Kidney (tissue), 14 donors: ENCODE results near the gene ATP5PB. TPM values are rescaled to one million over a fixed set of nuclear protein-coding genes. Genes with fewer than 3 reads are reported as not detected.

ENCODE experiments used
- DNase-seq, 5 donors: peaks; one replicate each; pipeline ENCODE4 v3.0.0-alpha.2; 2013 to 2020
- FAIRE-seq: peaks from 2 replicates; lab custom pipeline; 2012; peaks lifted over from hg19 to GRCh38; lab: Jason Lieb, UNC
- H3K27ac ChIP-seq, 2 donors: one replicate each; pipeline ENCODE4 v1.7.0; 2013; ENCODE audit warnings: low read depth in 2 of 2, low read length in 2 of 2, inconsistent platforms in 1 of 2
- H3K27me3 ChIP-seq: one replicate; pipeline ENCODE4 v1.7.1; 2013; ENCODE audit warnings: low read length, inconsistent platforms; ENCODE audit not compliant: control insufficient read depth, insufficient read depth
- H3K36me3 ChIP-seq, 3 donors: one replicate each; pipeline versions ENCODE4 v1.7.0 to v1.7.1; 2013; ENCODE audit warnings: low read length in 3 of 3, control low read depth in 1 of 3, inconsistent platforms in 1 of 3; ENCODE audit not compliant: insufficient read depth in 3 of 3, control insufficient read depth in 2 of 3
- H3K4me1 ChIP-seq, 3 donors: one replicate each; pipeline versions ENCODE4 v1.7.0 to v1.7.1; 2013; ENCODE audit warnings: low read length in 3 of 3, inconsistent platforms in 1 of 3, low read depth in 1 of 3; ENCODE audit not compliant: control insufficient read depth in 2 of 3, insufficient read depth in 2 of 3
- H3K4me3 ChIP-seq, 3 donors: one replicate each; pipeline versions ENCODE4 v1.7.0 to v1.8.1; 2013; ENCODE audit warnings: low read length in 3 of 3, control low read depth in 1 of 3, inconsistent platforms in 1 of 3
- H3K9ac ChIP-seq, 3 donors: one replicate each; pipeline versions ENCODE4 v1.7.0 to v1.7.1; 2013; ENCODE audit warnings: low read length in 3 of 3, control low read depth in 1 of 3, inconsistent platforms in 1 of 3
- H3K9me3 ChIP-seq, 3 donors: one replicate each; pipeline versions ENCODE4 v1.7.0 to v1.7.1; 2013; ENCODE audit warnings: low read length in 3 of 3, control low read depth in 1 of 3, inconsistent platforms in 1 of 3; ENCODE audit not compliant: control insufficient read depth in 2 of 3, insufficient read depth in 1 of 3
- intact Hi-C: fragments of 100-400 bp; cut with DNase I; formaldehyde crosslinking; loops from one replicate; pipeline ENCODE4 v1.11.1; 2022
- polyA plus RNA-seq: library from polyadenylated mRNA; stranded (reverse); fragments of 350-450 nt; fragmentation: Illumina TruSeq; extraction: RNeasy Lipid Tissue Mini Kit (QIAGEN cat#74804); gene quantifications from one replicate; pipeline ENCODE4 v1.2.3, GENCODE V29; 2014; ENCODE audit warnings: low read depth, low replicate concordance; ENCODE audit not compliant: insufficient read depth
- total RNA-seq: library from RNA; stranded (reverse); fragmentation: NEBNext Ultra II Directional; extraction: Animal tissue kit (Norgen Biotek cat#: 25700); gene quantifications from one replicate; pipeline ENCODE4 v1.2.1, GENCODE V29; 2021
- TF ChIP-seq, protein P1 (sequence below): IDR thresholded peaks from 3 replicates; pipeline ENCODE4 v1.5.1; 2012; ENCODE audit warnings: mild to moderate bottlenecking, moderate library complexity, borderline replicate concordance; ENCODE audit not compliant: insufficient read depth; ENCODE audit errors: extremely low read depth
- donor health status: control.
- donor health status: control.
- donor health status: control.
- donor health status: control.
- donor health status: control.
- donor health status: DM: yes; HTN: yes; CAD: no.
- donor health status: Normal renal cell carcinoma (clear cell type).

ATP5PB gene
- total and polyA plus RNA-seq, 2 donors from 2014 or later, result 207 to 791 TPM

DNA sequence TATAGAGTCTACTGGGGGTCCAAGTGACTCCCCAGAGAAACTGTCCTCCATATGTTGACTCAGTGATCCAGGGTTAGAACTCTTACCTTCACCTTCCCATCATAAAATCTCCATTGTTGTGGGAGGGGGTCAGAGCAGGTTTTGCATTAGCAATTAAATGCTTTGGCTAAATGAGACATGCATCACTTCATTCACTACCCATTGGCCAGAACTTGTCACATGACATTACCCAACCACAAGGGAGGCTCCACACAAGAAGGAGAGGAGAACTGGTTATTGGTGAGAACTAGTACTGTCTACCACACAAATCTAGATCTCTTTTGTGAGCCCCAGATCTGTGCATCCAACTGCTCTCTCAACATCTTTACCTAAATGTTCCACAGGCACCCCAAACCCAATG, 20.3 kb downstream of the ATP5PB start:
- H3K27me3 ChIP-seq, result no peaks in the 10 kb centered on the region
- no peak overlapping the region for H3K9ac ChIP-seq
- H3K4me3 ChIP-seq, result no peak overlapping the region
- H3K9me3 ChIP-seq, result no peaks in the 10 kb centered on the region
- TF ChIP-seq, protein P1, sequence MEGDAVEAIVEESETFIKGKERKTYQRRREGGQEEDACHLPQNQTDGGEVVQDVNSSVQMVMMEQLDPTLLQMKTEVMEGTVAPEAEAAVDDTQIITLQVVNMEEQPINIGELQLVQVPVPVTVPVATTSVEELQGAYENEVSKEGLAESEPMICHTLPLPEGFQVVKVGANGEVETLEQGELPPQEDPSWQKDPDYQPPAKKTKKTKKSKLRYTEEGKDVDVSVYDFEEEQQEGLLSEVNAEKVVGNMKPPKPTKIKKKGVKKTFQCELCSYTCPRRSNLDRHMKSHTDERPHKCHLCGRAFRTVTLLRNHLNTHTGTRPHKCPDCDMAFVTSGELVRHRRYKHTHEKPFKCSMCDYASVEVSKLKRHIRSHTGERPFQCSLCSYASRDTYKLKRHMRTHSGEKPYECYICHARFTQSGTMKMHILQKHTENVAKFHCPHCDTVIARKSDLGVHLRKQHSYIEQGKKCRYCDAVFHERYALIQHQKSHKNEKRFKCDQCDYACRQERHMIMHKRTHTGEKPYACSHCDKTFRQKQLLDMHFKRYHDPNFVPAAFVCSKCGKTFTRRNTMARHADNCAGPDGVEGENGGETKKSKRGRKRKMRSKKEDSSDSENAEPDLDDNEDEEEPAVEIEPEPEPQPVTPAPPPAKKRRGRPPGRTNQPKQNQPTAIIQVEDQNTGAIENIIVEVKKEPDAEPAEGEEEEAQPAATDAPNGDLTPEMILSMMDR, result no peak
- no peak overlapping the region for H3K27ac ChIP-seq
- intact Hi-C loops, result no loop called here
- FAIRE-seq, result no peak
- H3K36me3 ChIP-seq, result peaks cover 0 to 14% (median 8%) of the 10 kb centered on the region in 3 donors
- DNase-seq, result no peak
- no peaks in the 10 kb centered on the region for H3K4me1 ChIP-seq

DNA sequence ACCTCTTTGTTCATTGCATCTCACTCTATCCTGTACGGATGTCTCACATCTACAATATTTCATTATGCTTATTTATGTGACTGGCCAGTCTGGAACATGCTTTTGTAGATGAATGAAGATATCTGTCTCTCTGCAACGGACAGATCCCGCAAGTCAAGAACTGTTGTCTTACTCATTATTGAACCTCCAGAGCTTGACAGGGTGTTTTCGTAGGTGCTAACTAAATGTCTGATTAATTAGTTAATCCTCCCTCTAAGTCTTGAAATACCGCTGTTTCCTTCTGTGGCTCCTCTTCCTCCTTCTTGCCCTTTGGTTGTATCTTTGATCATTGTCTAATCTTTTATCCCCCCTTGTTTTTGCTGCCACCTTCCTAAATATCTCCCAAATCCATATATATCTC, 21.3 kb downstream of the ATP5PB start:
- no peaks in the 10 kb centered on the region for H3K27me3 ChIP-seq
- FAIRE-seq (no peak), DNase-seq (no peak)
- peaks cover 0 to 9% (median 8%) of the 10 kb centered on the region in 3 donors for H3K36me3 ChIP-seq
- intact Hi-C loops, result no loop called here
- TF ChIP-seq, protein P1, result no peak
- no peak overlapping the region for H3K27ac ChIP-seq
- H3K4me3 ChIP-seq, result no peak overlapping the region
- no peaks in the 10 kb centered on the region for H3K9me3 ChIP-seq
- H3K4me1 ChIP-seq, result no peaks in the 10 kb centered on the region
- no peak overlapping the region for H3K9ac ChIP-seq

DNA sequence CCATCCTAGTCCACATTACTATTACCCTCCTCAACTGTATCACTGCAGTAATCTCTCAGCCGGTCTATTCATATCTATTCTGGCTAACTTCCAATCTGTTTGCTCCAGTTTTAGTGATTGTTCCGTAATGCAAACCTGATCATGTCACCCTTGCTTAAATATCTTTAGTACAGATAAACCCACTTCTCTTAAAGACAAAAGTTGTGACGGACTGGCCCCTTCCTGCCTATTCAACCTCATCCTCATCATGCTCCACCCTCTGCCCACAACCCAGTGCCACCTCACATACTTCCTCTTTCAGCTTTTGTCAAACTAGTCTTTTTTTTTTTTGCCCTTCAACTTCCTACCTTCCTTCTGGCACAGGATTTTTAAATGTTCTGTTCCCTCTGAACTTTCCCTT, 21.7 kb downstream of the ATP5PB start:
- no peak overlapping the region for H3K27ac ChIP-seq
- no peak overlapping the region for H3K4me3 ChIP-seq
- TF ChIP-seq, protein P1, result no peak
- FAIRE-seq (no peak), DNase-seq (no peak)
- no peaks in the 10 kb centered on the region for H3K4me1 ChIP-seq
- intact Hi-C loops, result no loop called here
- H3K9me3 ChIP-seq, result no peaks in the 10 kb centered on the region
- peaks cover 0 to 9% (median 8%) of the 10 kb centered on the region in 3 donors for H3K36me3 ChIP-seq
- no peak overlapping the region for H3K9ac ChIP-seq
- no peaks in the 10 kb centered on the region for H3K27me3 ChIP-seq

DNA sequence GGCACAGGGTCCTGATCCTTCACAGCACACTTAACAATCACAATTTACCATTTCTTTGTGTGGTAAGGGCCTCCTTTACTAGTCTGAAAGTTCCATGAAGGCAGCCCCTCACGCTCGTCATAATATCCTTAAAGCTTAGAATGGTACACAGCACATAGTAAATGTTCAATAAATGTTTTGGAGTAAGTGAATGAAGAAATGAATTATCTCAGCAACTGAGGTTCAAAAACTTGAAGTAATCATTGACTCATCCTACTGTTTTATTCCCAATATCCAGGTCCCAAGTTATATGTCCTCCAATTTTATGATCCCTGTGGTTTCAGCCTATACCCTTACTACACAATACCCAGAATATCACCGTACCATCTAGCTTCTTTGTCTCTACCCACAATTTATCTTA, 22.3 kb downstream of the ATP5PB start:
- Histone ChIP-seq H3K27me3 (no peaks in the 10 kb centered on the region), H3K27ac (no peak overlapping the region), H3K9ac (no peak overlapping the region), H3K4me1 (no peaks in the 10 kb centered on the region), H3K4me3 (no peak overlapping the region), H3K36me3 (peaks cover 0 to 9% (median 8%) of the 10 kb centered on the region in 3 donors), H3K9me3 (no peaks in the 10 kb centered on the region)
- TF ChIP-seq, protein P1, result no peak
- intact Hi-C loops, result no loop called here
- FAIRE-seq (no peak), DNase-seq (no peak)
